ENCODE data around the gene KIF19. TPM values are rescaled to one million over a fixed set of nuclear protein-coding genes. Genes with fewer than 3 reads are reported as not detected.

Gene KIF19
- polyA plus RNA-seq, 2 of the 4 experiments (the other 2 are of a cell fraction): not detected

Other genes starting within 250 kb of the KIF19 start
- gene RPL38, start 122.5 kb upstream of the KIF19 start, polyA plus RNA-seq (2011; rRNA removed): 2,364 and 3,205 TPM in 2 replicates
- gene RPL38, start 122.5 kb upstream of the KIF19 start, polyA plus RNA-seq (2017; fragmentation: RNase III; extraction: RNeasy Plus Mini Kit Qiagen cat#74134 plus additional on column Dnase treatment): 4,033 to 4,354 TPM (median 4,133 TPM) in 3 replicates
- gene TTYH2, start 112.7 kb upstream of the KIF19 start, polyA plus RNA-seq (2011; rRNA removed): 1.4 and 1.5 TPM in 2 replicates
- 1.1 to 1.7 TPM (median 1.7 TPM) in 3 replicates for gene TTYH2, start 112.7 kb upstream of the KIF19 start, polyA plus RNA-seq (2017; fragmentation: RNase III; extraction: RNeasy Plus Mini Kit Qiagen cat#74134 plus additional on column Dnase treatment)
- not detected in 2 replicates for gene DNAI2, start 52.0 kb upstream of the KIF19 start, polyA plus RNA-seq (2011; rRNA removed)
- not detected in 3 replicates for gene DNAI2, start 52.0 kb upstream of the KIF19 start, polyA plus RNA-seq (2017; fragmentation: RNase III; extraction: RNeasy Plus Mini Kit Qiagen cat#74134 plus additional on column Dnase treatment)
- not detected in 2 replicates for gene BTBD17, start 35.6 kb downstream of the KIF19 start, polyA plus RNA-seq (2011; rRNA removed)
- not detected in 3 replicates for gene BTBD17, start 35.6 kb downstream of the KIF19 start, polyA plus RNA-seq (2017; fragmentation: RNase III; extraction: RNeasy Plus Mini Kit Qiagen cat#74134 plus additional on column Dnase treatment)
- gene GPR142, start 41.3 kb downstream of the KIF19 start, polyA plus RNA-seq (2011; rRNA removed): not detected in 2 replicates
- gene GPR142, start 41.3 kb downstream of the KIF19 start, polyA plus RNA-seq (2017; fragmentation: RNase III; extraction: RNeasy Plus Mini Kit Qiagen cat#74134 plus additional on column Dnase treatment): not detected in 3 replicates
- 36.5 and 44.2 TPM in 2 replicates for gene GPRC5C, start 105.9 kb downstream of the KIF19 start, polyA plus RNA-seq (2011; rRNA removed)
- gene GPRC5C, start 105.9 kb downstream of the KIF19 start, polyA plus RNA-seq (2017; fragmentation: RNase III; extraction: RNeasy Plus Mini Kit Qiagen cat#74134 plus additional on column Dnase treatment): 42.4 to 49.2 TPM (median 44.0 TPM) in 3 replicates
- not detected in 2 replicates for gene CD300A, start 140.4 kb downstream of the KIF19 start, polyA plus RNA-seq (2011; rRNA removed)
- not detected in 3 replicates for gene CD300A, start 140.4 kb downstream of the KIF19 start, polyA plus RNA-seq (2017; fragmentation: RNase III; extraction: RNeasy Plus Mini Kit Qiagen cat#74134 plus additional on column Dnase treatment)
- not detected in 2 replicates for gene CD300LB, start 205.2 kb downstream of the KIF19 start, polyA plus RNA-seq (2011; rRNA removed)
- gene CD300LB, start 205.2 kb downstream of the KIF19 start, polyA plus RNA-seq (2017; fragmentation: RNase III; extraction: RNeasy Plus Mini Kit Qiagen cat#74134 plus additional on column Dnase treatment): not detected in 3 replicates
- gene CD300C, start 219.9 kb downstream of the KIF19 start, polyA plus RNA-seq (2011; rRNA removed): 0.05 TPM in 1 of 2 replicates, not detected in the other
- gene CD300C, start 219.9 kb downstream of the KIF19 start, polyA plus RNA-seq (2017; fragmentation: RNase III; extraction: RNeasy Plus Mini Kit Qiagen cat#74134 plus additional on column Dnase treatment): 0.08 TPM in 1 of 3 replicates, not detected in the others
- 0.29 TPM in 1 of 2 replicates, not detected in the other for gene CD300H, start 241.3 kb downstream of the KIF19 start, polyA plus RNA-seq (2011; rRNA removed)
- 0.37 to 0.50 TPM (median 0.45 TPM) in 3 replicates for gene CD300H, start 241.3 kb downstream of the KIF19 start, polyA plus RNA-seq (2017; fragmentation: RNase III; extraction: RNeasy Plus Mini Kit Qiagen cat#74134 plus additional on column Dnase treatment)

All from A549 (cell line).